HG02588 (cell line): ENCODE measurements around the gene ADAMTS20.
A peak's percentile ranks its signal among the peaks of the same experiment; 100 is the strongest.
"Not testable (repeated sequence)": the region's sequence is repeated elsewhere in the genome, so short reads cannot be mapped to it uniquely, and the experiment has no call there.

Source experiments
- ATAC-seq: cut with Tn5 transposase; IDR thresholded peaks from one replicate; pipeline ENCODE4 v1.9.1; 2021; ENCODE audit warnings: mild to moderate bottlenecking, moderate library complexity; ENCODE audit not compliant: unreplicated experiment

ADAMTS20 gene

GRCh38 chr12:43370263-43370662 is 181.7 kb downstream of the ADAMTS20 start:
- no peak for ATAC-seq

GRCh38 chr12:43362910-43363694 is 188.9 kb downstream of the ADAMTS20 start:
- no peak for ATAC-seq

GRCh38 chr12:43361031-43361710 is 190.8 kb downstream of the ADAMTS20 start:
- ATAC-seq: no peak

GRCh38 chr12:43360001-43360400 is 192.0 kb downstream of the ADAMTS20 start:
- ATAC-seq: not testable (repeated sequence)

GRCh38 chr12:43357141-43357540 is 194.9 kb downstream of the ADAMTS20 start:
- ATAC-seq: no peak

GRCh38 chr12:43352001-43352400 is 200.0 kb downstream of the ADAMTS20 start:
- no peak for ATAC-seq

- no peak for ATAC-seq
Observed at GRCh38 chr12:43349863-43350262, 202.1 kb downstream of the ADAMTS20 start.

- ATAC-seq: no peak
Observed at GRCh38 chr12:43348221-43348620, 203.8 kb downstream of the ADAMTS20 start.

GRCh38 chr12:43347026-43347425 is 205.0 kb downstream of the ADAMTS20 start:
- no peak for ATAC-seq

- no peak for ATAC-seq
Observed at GRCh38 chr12:43345023-43345422, 207.0 kb downstream of the ADAMTS20 start.

GRCh38 chr12:43341785-43342313 is 210.2 kb downstream of the ADAMTS20 start:
- ATAC-seq: not testable (repeated sequence)

GRCh38 chr12:43338848-43339526 is 213.0 kb downstream of the ADAMTS20 start:
- peak; percentile 62 for ATAC-seq

GRCh38 chr12:43337571-43338444 is 214.2 kb downstream of the ADAMTS20 start:
- peak; percentile 54 for ATAC-seq

- no peak for ATAC-seq
Observed at GRCh38 chr12:43336962-43337555, 214.9 kb downstream of the ADAMTS20 start.

- ATAC-seq: no peak
Observed at GRCh38 chr12:43333644-43334043, 218.4 kb downstream of the ADAMTS20 start.

GRCh38 chr12:43332977-43333640 is 218.9 kb downstream of the ADAMTS20 start:
- no peak for ATAC-seq

GRCh38 chr12:43331935-43332334 is 220.1 kb downstream of the ADAMTS20 start:
- ATAC-seq: no peak

- no peak for ATAC-seq
Observed at GRCh38 chr12:43329375-43329774, 222.6 kb downstream of the ADAMTS20 start.

GRCh38 chr12:43325786-43326185 is 226.2 kb downstream of the ADAMTS20 start:
- peak; percentile 86 for ATAC-seq

- no peak for ATAC-seq
Observed at GRCh38 chr12:43320281-43320680, 231.7 kb downstream of the ADAMTS20 start.
